ENCODE measurements around the gene DPPA2.

GRCh38 chr3:109275702-109276293, 40.5 kb downstream of the DPPA2 start:
- no peak for TF ChIP-seq ZSCAN30 (tag by site-specific recombination; IDR thresholded peaks at IDR 0.05)
- TF ChIP-seq MYNN (tag by site-specific recombination; IDR thresholded peaks at IDR 0.05; ENCODE audit: borderline replicate concordance), result no peak
- no peak for TF ChIP-seq ZNF16 (tag by site-specific recombination; IDR thresholded peaks at IDR 0.05; ENCODE audit: low read depth)
- TF ChIP-seq TCF7L2 (IDR thresholded peaks at IDR 0.05; ENCODE audit: borderline replicate concordance, low read depth, low read length), result no peak
- TF ChIP-seq CTCF (tag by site-specific recombination; IDR thresholded peaks at IDR 0.05), result peak; percentile 60
- TF ChIP-seq ZNF600 (tag by site-specific recombination; IDR thresholded peaks at IDR 0.05), result no peak
- no peak for TF ChIP-seq ZNF791 (tag by site-specific recombination; IDR thresholded peaks at IDR 0.05)
- no peak for TF ChIP-seq ZBTB21 (tag by site-specific recombination; IDR thresholded peaks at IDR 0.05)
- no peak for TF ChIP-seq BCL11A (tag by site-specific recombination; IDR thresholded peaks at IDR 0.05; ENCODE audit: low read depth)
- no peak for TF ChIP-seq SCRT2 (tag by site-specific recombination; IDR thresholded peaks at IDR 0.05)
- TF ChIP-seq ZNF202 (tag by site-specific recombination; IDR thresholded peaks at IDR 0.05; ENCODE audit: borderline replicate concordance), result no peak
- TF ChIP-seq YY1 (tag by site-specific recombination; IDR thresholded peaks at IDR 0.05), result no peak
- TF ChIP-seq REST (tag by site-specific recombination; IDR thresholded peaks at IDR 0.05), result no peak
